Measurements from ENCODE around the gene DSCAM.

Gene DSCAM

GRCh38 chr21:40835184-40835694, 11.7 kb downstream of the DSCAM start:
- no peak overlapping the region for H2AK5ac ChIP-seq (ENCODE audit: low read length)
- no peak overlapping the region for H3K56ac ChIP-seq (ENCODE audit: low read length)
- H2BK15ac ChIP-seq (replicated peaks; ENCODE audit: low read depth): no peak overlapping the region
- H3K79me1 ChIP-seq (ENCODE audit: low read length): no peaks in the 10 kb centered on the region
- no peaks in the 10 kb centered on the region for H3K27me3 ChIP-seq (ENCODE audit: insufficient read depth, low read length, poor library complexity)
- no CpG with 5 or more reads among the region's 2 CpGs for WGBS (ENCODE audit: extremely low coverage, insufficient coverage, low lambda C conversion rate)
- H3K4me2 ChIP-seq (ENCODE audit: low read length): no peak overlapping the region
- no peak overlapping the region for H3K18ac ChIP-seq (ENCODE audit: low read length)
- no peak overlapping the region for H3K4ac ChIP-seq (ENCODE audit: low read depth, low read length)
- H3K27ac ChIP-seq (ENCODE audit: low read depth, low read length): no peak overlapping the region
- H3K4me3 ChIP-seq (ENCODE audit: low read length): no peak overlapping the region
- no peak overlapping the region for H2BK5ac ChIP-seq (ENCODE audit: low read length)
- H3K9ac ChIP-seq (ENCODE audit: low read length): no peak overlapping the region
- no peaks in the 10 kb centered on the region for H3K79me2 ChIP-seq (ENCODE audit: control insufficient read depth, insufficient read depth, low read length)
- no peak overlapping the region for H2BK120ac ChIP-seq (ENCODE audit: low read depth, low read length)
- H4K5ac ChIP-seq (ENCODE audit: low read length): no peak overlapping the region
- no peaks in the 10 kb centered on the region for H3K36me3 ChIP-seq (ENCODE audit: control insufficient read depth, insufficient read depth, low read length)
- DNase-seq: no peak
- H3K4me1 ChIP-seq (ENCODE audit: control insufficient read depth, low read depth, low read length): no peaks in the 10 kb centered on the region
- H3K23ac ChIP-seq (ENCODE audit: low read length): no peak overlapping the region
- H4K8ac ChIP-seq (ENCODE audit: low read depth, low read length): no peak overlapping the region

- Histone ChIP-seq H3K27me3 (ENCODE audit: insufficient read depth, low read length, poor library complexity) (no peaks in the 10 kb centered on the region), H4K5ac (ENCODE audit: low read length) (no peak overlapping the region), H3K4me1 (ENCODE audit: control insufficient read depth, low read depth, low read length) (no peaks in the 10 kb centered on the region), H3K18ac (ENCODE audit: low read length) (peak overlapping the region; percentile 45), H3K9ac (ENCODE audit: low read length) (no peak overlapping the region), H2AK5ac (ENCODE audit: low read length) (no peak overlapping the region), H3K79me2 (ENCODE audit: control insufficient read depth, insufficient read depth, low read length) (no peaks in the 10 kb centered on the region), H2BK5ac (ENCODE audit: low read length) (no peak overlapping the region), H3K4ac (ENCODE audit: low read depth, low read length) (no peak overlapping the region), H3K79me1 (ENCODE audit: low read length) (no peaks in the 10 kb centered on the region), H3K23ac (ENCODE audit: low read length) (no peak overlapping the region), H3K4me2 (ENCODE audit: low read length) (no peak overlapping the region), H3K4me3 (ENCODE audit: low read length) (no peak overlapping the region), H3K27ac (ENCODE audit: low read depth, low read length) (no peak overlapping the region), H2BK120ac (ENCODE audit: low read depth, low read length) (peak overlapping the region; percentile 10), H3K56ac (ENCODE audit: low read length) (no peak overlapping the region), H4K8ac (ENCODE audit: low read depth, low read length) (no peak overlapping the region), H3K36me3 (ENCODE audit: control insufficient read depth, insufficient read depth, low read length) (no peaks in the 10 kb centered on the region), H2BK15ac (replicated peaks; ENCODE audit: low read depth) (no peak overlapping the region)
- DNase-seq: no peak
- WGBS (ENCODE audit: extremely low coverage, insufficient coverage, low lambda C conversion rate): no CpG with 5 or more reads among the region's 6 CpGs
Measured at GRCh38 chr21:40833184-40833583, 13.8 kb downstream of the DSCAM start.

GRCh38 chr21:40832316-40832715, 14.6 kb downstream of the DSCAM start:
- no peak overlapping the region for H2BK120ac ChIP-seq (ENCODE audit: low read depth, low read length)
- H3K4me1 ChIP-seq (ENCODE audit: control insufficient read depth, low read depth, low read length): no peaks in the 10 kb centered on the region
- H3K18ac ChIP-seq (ENCODE audit: low read length): no peak overlapping the region
- no peak overlapping the region for H3K27ac ChIP-seq (ENCODE audit: low read depth, low read length)
- no peak overlapping the region for H3K4me2 ChIP-seq (ENCODE audit: low read length)
- no peaks in the 10 kb centered on the region for H3K36me3 ChIP-seq (ENCODE audit: control insufficient read depth, insufficient read depth, low read length)
- H3K27me3 ChIP-seq (ENCODE audit: insufficient read depth, low read length, poor library complexity): no peaks in the 10 kb centered on the region
- no peak overlapping the region for H4K8ac ChIP-seq (ENCODE audit: low read depth, low read length)
- no peak overlapping the region for H3K23ac ChIP-seq (ENCODE audit: low read length)
- H4K5ac ChIP-seq (ENCODE audit: low read length): no peak overlapping the region
- no peaks in the 10 kb centered on the region for H3K79me2 ChIP-seq (ENCODE audit: control insufficient read depth, insufficient read depth, low read length)
- no peak for DNase-seq
- no peak overlapping the region for H3K56ac ChIP-seq (ENCODE audit: low read length)
- no peak overlapping the region for H3K9ac ChIP-seq (ENCODE audit: low read length)
- no peak overlapping the region for H2BK15ac ChIP-seq (replicated peaks; ENCODE audit: low read depth)
- no CpG with 5 or more reads among the region's 6 CpGs for WGBS (ENCODE audit: extremely low coverage, insufficient coverage, low lambda C conversion rate)
- H2AK5ac ChIP-seq (ENCODE audit: low read length): no peak overlapping the region
- H3K79me1 ChIP-seq (ENCODE audit: low read length): no peaks in the 10 kb centered on the region
- H2BK5ac ChIP-seq (ENCODE audit: low read length): no peak overlapping the region
- H3K4me3 ChIP-seq (ENCODE audit: low read length): no peak overlapping the region
- H3K4ac ChIP-seq (ENCODE audit: low read depth, low read length): no peak overlapping the region

- Histone ChIP-seq H3K4ac (ENCODE audit: low read depth, low read length) (no peak overlapping the region), H4K8ac (ENCODE audit: low read depth, low read length) (no peak overlapping the region), H2BK120ac (ENCODE audit: low read depth, low read length) (no peak overlapping the region), H3K23ac (ENCODE audit: low read length) (no peak overlapping the region), H3K4me2 (ENCODE audit: low read length) (no peak overlapping the region), H3K79me2 (ENCODE audit: control insufficient read depth, insufficient read depth, low read length) (no peaks in the 10 kb centered on the region), H3K79me1 (ENCODE audit: low read length) (no peaks in the 10 kb centered on the region), H2AK5ac (ENCODE audit: low read length) (no peak overlapping the region), H3K27ac (ENCODE audit: low read depth, low read length) (no peak overlapping the region), H3K4me3 (ENCODE audit: low read length) (no peak overlapping the region), H3K36me3 (ENCODE audit: control insufficient read depth, insufficient read depth, low read length) (no peaks in the 10 kb centered on the region), H3K27me3 (ENCODE audit: insufficient read depth, low read length, poor library complexity) (no peaks in the 10 kb centered on the region), H2BK15ac (replicated peaks; ENCODE audit: low read depth) (no peak overlapping the region), H3K4me1 (ENCODE audit: control insufficient read depth, low read depth, low read length) (no peaks in the 10 kb centered on the region), H2BK5ac (ENCODE audit: low read length) (no peak overlapping the region), H3K9ac (ENCODE audit: low read length) (no peak overlapping the region), H3K56ac (ENCODE audit: low read length) (no peak overlapping the region), H4K5ac (ENCODE audit: low read length) (no peak overlapping the region), H3K18ac (ENCODE audit: low read length) (no peak overlapping the region)
- WGBS (ENCODE audit: extremely low coverage, insufficient coverage, low lambda C conversion rate): no CpG with 5 or more reads among the region's 4 CpGs
- peak; percentile 79 for DNase-seq
Measured at GRCh38 chr21:40830836-40831235, 16.1 kb downstream of the DSCAM start.

- no peak overlapping the region for H2BK120ac ChIP-seq (ENCODE audit: low read depth, low read length)
- no peak overlapping the region for H2AK5ac ChIP-seq (ENCODE audit: low read length)
- no CpG with 5 or more reads among the region's 2 CpGs for WGBS (ENCODE audit: extremely low coverage, insufficient coverage, low lambda C conversion rate)
- H3K18ac ChIP-seq (ENCODE audit: low read length): no peak overlapping the region
- no peak overlapping the region for H2BK15ac ChIP-seq (replicated peaks; ENCODE audit: low read depth)
- no peak overlapping the region for H4K8ac ChIP-seq (ENCODE audit: low read depth, low read length)
- H3K27me3 ChIP-seq (ENCODE audit: insufficient read depth, low read length, poor library complexity): no peaks in the 10 kb centered on the region
- H3K27ac ChIP-seq (ENCODE audit: low read depth, low read length): no peak overlapping the region
- H3K79me1 ChIP-seq (ENCODE audit: low read length): no peaks in the 10 kb centered on the region
- no peak overlapping the region for H3K4me3 ChIP-seq (ENCODE audit: low read length)
- no peak overlapping the region for H3K9ac ChIP-seq (ENCODE audit: low read length)
- H2BK5ac ChIP-seq (ENCODE audit: low read length): no peak overlapping the region
- H3K79me2 ChIP-seq (ENCODE audit: control insufficient read depth, insufficient read depth, low read length): no peaks in the 10 kb centered on the region
- no peaks in the 10 kb centered on the region for H3K36me3 ChIP-seq (ENCODE audit: control insufficient read depth, insufficient read depth, low read length)
- no peak overlapping the region for H3K4ac ChIP-seq (ENCODE audit: low read depth, low read length)
- no peak overlapping the region for H4K5ac ChIP-seq (ENCODE audit: low read length)
- H3K4me2 ChIP-seq (ENCODE audit: low read length): no peak overlapping the region
- H3K4me1 ChIP-seq (ENCODE audit: control insufficient read depth, low read depth, low read length): no peaks in the 10 kb centered on the region
- H3K23ac ChIP-seq (ENCODE audit: low read length): no peak overlapping the region
- DNase-seq: no peak
- H3K56ac ChIP-seq (ENCODE audit: low read length): no peak overlapping the region
Measured at GRCh38 chr21:40829791-40830190, 17.2 kb downstream of the DSCAM start.

- no peaks in the 10 kb centered on the region for H3K79me2 ChIP-seq (ENCODE audit: control insufficient read depth, insufficient read depth, low read length)
- no peak overlapping the region for H2BK5ac ChIP-seq (ENCODE audit: low read length)
- no peak for DNase-seq
- no peak overlapping the region for H2AK5ac ChIP-seq (ENCODE audit: low read length)
- no peak overlapping the region for H3K18ac ChIP-seq (ENCODE audit: low read length)
- H3K27me3 ChIP-seq (ENCODE audit: insufficient read depth, low read length, poor library complexity): no peaks in the 10 kb centered on the region
- no peak overlapping the region for H3K4me2 ChIP-seq (ENCODE audit: low read length)
- H3K4me3 ChIP-seq (ENCODE audit: low read length): no peak overlapping the region
- H4K8ac ChIP-seq (ENCODE audit: low read depth, low read length): no peak overlapping the region
- no peaks in the 10 kb centered on the region for H3K36me3 ChIP-seq (ENCODE audit: control insufficient read depth, insufficient read depth, low read length)
- H3K4me1 ChIP-seq (ENCODE audit: control insufficient read depth, low read depth, low read length): no peaks in the 10 kb centered on the region
- H3K56ac ChIP-seq (ENCODE audit: low read length): no peak overlapping the region
- H3K79me1 ChIP-seq (ENCODE audit: low read length): no peaks in the 10 kb centered on the region
- H2BK120ac ChIP-seq (ENCODE audit: low read depth, low read length): no peak overlapping the region
- no peak overlapping the region for H3K23ac ChIP-seq (ENCODE audit: low read length)
- H4K5ac ChIP-seq (ENCODE audit: low read length): no peak overlapping the region
- H3K4ac ChIP-seq (ENCODE audit: low read depth, low read length): no peak overlapping the region
- H3K9ac ChIP-seq (ENCODE audit: low read length): no peak overlapping the region
- no CpG with 5 or more reads among the region's 5 CpGs for WGBS (ENCODE audit: extremely low coverage, insufficient coverage, low lambda C conversion rate)
- H2BK15ac ChIP-seq (replicated peaks; ENCODE audit: low read depth): no peak overlapping the region
- no peak overlapping the region for H3K27ac ChIP-seq (ENCODE audit: low read depth, low read length)
Measured at GRCh38 chr21:40829308-40829707, 17.6 kb downstream of the DSCAM start.
